Bronchial epithelial cell (primary cell): ENCODE results near the gene DPYD. TPM values are rescaled to one million over a fixed set of nuclear protein-coding genes. Genes with fewer than 3 reads are reported as not detected.

ENCODE experiments used
- DNase-seq: peaks from one replicate; pipeline ENCODE4 v3.0.0-alpha.2; 2010; ENCODE audit warnings: low read depth
- FAIRE-seq: peaks from 2 replicates; lab custom pipeline; 2011; peaks lifted over from hg19 to GRCh38; lab: Jason Lieb, UNC
- H3K27me3 ChIP-seq: 2 replicates; pipeline ENCODE4 v1.5.1; 2011; ENCODE audit warnings: low read length; ENCODE audit not compliant: control insufficient read depth, insufficient read depth
- H3K36me3 ChIP-seq: 2 replicates; pipeline ENCODE4 v1.5.1; 2011; ENCODE audit warnings: low read length; ENCODE audit not compliant: control insufficient read depth, insufficient read depth
- H3K4me3 ChIP-seq: 2 replicates; pipeline ENCODE4 v1.5.1; 2011; ENCODE audit warnings: mild to moderate bottlenecking, low read depth, low read length, control low read depth
- total RNA-seq: library from RNA; depleted of rRNA; stranded (reverse); fragments of >200 nt; gene quantifications from 2 replicates; pipeline ENCODE4 v1.2.1, GENCODE V29; 2014
- TF ChIP-seq, protein P1 (sequence below): IDR thresholded peaks from 2 replicates; pipeline ENCODE4 v1.5.1; 2011; ENCODE audit warnings: mild to moderate bottlenecking, moderate library complexity, low read length, control low read depth, inconsistent platforms; ENCODE audit not compliant: insufficient read depth, severe bottlenecking

DPYD gene
- total RNA-seq, 1 donor from 2014 or later, result 1.6 TPM

- Histone ChIP-seq H3K36me3 (no peaks in the 10 kb centered on the region), H3K27me3 (no peaks in the 10 kb centered on the region), H3K4me3 (no peak overlapping the region)
- DNase-seq, result no peak
- TF ChIP-seq, protein P1, sequence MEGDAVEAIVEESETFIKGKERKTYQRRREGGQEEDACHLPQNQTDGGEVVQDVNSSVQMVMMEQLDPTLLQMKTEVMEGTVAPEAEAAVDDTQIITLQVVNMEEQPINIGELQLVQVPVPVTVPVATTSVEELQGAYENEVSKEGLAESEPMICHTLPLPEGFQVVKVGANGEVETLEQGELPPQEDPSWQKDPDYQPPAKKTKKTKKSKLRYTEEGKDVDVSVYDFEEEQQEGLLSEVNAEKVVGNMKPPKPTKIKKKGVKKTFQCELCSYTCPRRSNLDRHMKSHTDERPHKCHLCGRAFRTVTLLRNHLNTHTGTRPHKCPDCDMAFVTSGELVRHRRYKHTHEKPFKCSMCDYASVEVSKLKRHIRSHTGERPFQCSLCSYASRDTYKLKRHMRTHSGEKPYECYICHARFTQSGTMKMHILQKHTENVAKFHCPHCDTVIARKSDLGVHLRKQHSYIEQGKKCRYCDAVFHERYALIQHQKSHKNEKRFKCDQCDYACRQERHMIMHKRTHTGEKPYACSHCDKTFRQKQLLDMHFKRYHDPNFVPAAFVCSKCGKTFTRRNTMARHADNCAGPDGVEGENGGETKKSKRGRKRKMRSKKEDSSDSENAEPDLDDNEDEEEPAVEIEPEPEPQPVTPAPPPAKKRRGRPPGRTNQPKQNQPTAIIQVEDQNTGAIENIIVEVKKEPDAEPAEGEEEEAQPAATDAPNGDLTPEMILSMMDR, result no peak
- no peak for FAIRE-seq
Observed at GRCh38 chr1:97905141-97905940, 15.5 kb downstream of the DPYD start.

DNA sequence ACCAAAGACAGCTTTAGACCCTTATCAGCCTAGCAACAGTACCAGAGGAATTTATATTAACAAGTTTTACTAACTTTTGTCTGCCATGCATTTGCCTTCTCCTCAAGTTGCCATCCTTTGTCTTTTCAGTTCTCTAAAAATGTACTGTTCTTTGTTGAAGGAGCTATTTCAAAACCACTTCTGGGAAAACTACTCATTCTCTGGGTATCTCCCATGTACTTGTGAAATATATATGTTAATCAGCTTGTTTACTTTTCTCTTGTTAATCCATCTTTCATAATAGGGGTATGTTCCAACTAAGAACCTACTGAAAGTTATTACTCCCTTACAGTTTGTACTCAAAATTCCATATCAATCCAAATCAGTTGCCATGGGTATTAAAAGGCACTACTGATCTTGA, 16.3 kb downstream of the DPYD start:
- Histone ChIP-seq H3K4me3 (no peak overlapping the region), H3K27me3 (no peaks in the 10 kb centered on the region), H3K36me3 (no peaks in the 10 kb centered on the region)
- peak; percentile 90 for DNase-seq
- TF ChIP-seq, protein P1, result no peak
- no peak for FAIRE-seq

DNA sequence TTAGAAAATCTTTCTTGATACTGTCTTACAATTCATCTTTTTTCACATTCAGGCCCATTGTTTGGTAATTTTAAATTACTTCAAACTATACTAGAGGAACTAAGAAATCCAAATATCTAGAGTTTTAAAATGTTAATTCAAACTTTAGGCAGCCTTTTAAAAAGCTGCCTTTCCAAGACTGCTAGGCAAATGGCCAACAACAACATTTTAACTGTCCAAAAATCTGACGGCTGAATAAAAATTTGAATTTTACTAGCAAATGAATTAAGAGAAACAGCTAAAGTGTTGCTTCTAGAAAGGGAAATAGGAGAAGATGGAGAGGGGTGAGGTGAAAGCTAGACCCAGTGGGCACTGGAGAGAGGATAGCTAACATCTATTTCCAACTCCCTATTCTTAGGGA, 17.2 kb downstream of the DPYD start:
- Histone ChIP-seq H3K4me3 (no peak overlapping the region), H3K36me3 (no peaks in the 10 kb centered on the region), H3K27me3 (no peaks in the 10 kb centered on the region)
- no peak for FAIRE-seq
- TF ChIP-seq, protein P1, result no peak
- no peak for DNase-seq

DNA sequence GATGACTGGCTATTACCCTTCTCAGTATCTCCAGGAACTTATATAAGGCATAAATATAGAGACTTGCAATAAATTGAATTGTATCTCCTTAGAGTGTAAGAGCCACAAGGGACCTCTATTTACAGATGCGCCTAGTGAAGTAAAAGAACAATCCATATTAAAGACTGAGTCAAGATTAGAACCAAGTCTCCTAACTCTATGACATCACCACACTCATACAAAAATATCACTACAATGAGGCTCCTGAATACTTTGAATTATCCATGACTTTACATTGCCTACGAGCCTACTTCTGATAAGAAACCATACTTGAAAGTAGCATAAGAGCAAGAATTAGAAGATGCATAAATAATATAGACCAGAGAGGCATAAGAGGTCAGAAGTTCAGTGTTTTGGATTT, 18.8 kb downstream of the DPYD start:
- Histone ChIP-seq H3K36me3 (no peaks in the 10 kb centered on the region), H3K27me3 (no peaks in the 10 kb centered on the region), H3K4me3 (no peak overlapping the region)
- TF ChIP-seq, protein P1, result no peak
- no peak for FAIRE-seq
- DNase-seq, result no peak

DNA sequence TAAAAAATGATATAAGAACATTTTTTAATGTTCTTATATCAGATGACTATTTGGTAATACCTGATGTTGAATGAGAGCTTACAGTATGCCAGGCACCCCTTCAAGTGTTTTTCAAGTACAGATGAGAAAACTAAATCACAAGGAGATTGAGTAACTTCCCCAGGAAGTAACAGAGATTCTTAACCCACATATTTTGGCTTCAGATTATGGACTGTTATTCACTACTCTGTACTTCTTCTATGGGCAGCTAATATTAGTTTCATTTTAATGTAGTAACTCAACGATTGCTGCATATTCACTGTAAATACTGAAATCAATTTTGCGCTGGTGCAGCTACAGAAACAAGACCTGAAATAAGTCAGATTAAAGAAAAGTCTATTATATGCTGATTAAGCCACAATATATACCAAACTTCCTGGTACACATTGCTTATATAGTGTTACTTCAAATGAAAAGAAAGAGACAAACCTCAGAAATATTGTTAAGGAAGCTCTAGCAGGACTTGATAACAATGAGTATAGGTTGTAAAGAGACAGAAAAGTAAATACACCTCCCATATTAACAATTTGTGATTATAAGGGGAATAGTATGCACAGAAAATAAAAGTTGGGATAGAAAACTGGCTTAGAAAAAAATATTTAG, 19.7 kb downstream of the DPYD start:
- TF ChIP-seq, protein P1, result no peak
- H3K4me3 ChIP-seq, result no peak overlapping the region
- DNase-seq (peak; percentile 34), FAIRE-seq (no peak)
- H3K27me3 ChIP-seq, result no peaks in the 10 kb centered on the region
- no peaks in the 10 kb centered on the region for H3K36me3 ChIP-seq
